Fibroblast of the aortic adventitia (primary cell): ENCODE data around the gene CASP9. TPM values are rescaled to one million over a fixed set of nuclear protein-coding genes. Genes with fewer than 3 reads are reported as not detected.
A peak's percentile ranks its signal among the peaks of the same experiment; 100 is the strongest.

ENCODE experiments used
- DNase-seq: peaks from one replicate; pipeline ENCODE4 v3.0.0-alpha.2; 2010; ENCODE audit warnings: low read depth
- H3K4me3 ChIP-seq: 2 replicates; pipeline ENCODE4 v1.5.1; 2011; ENCODE audit warnings: low read depth, mild to moderate bottlenecking, control low read depth, low read length, moderate library complexity
- CTCF ChIP-seq: IDR thresholded peaks from 2 replicates; pipeline ENCODE4 v1.5.1; 2011; ENCODE audit warnings: mild to moderate bottlenecking, low read length, control low read depth, inconsistent platforms; ENCODE audit not compliant: insufficient read depth
- total RNA-seq: library from RNA; depleted of rRNA; stranded (reverse); fragments of >200 nt; gene quantifications from 2 replicates; pipeline ENCODE4 v1.2.3, GENCODE V29; 2012; ENCODE audit warnings: low replicate concordance

CASP9 gene
- total RNA-seq, 1 donor = 7.1 TPM

GRCh38 chr1:15526490-15527339 lies 2.7 kb upstream of the CASP9 start, which contains the start of gene DNAJC16:
Gene DNAJC16, plus strand, starts transcription at chr1:15526848. Its CDS starts 2,258 bp downstream, at chr1:15529106.
- DNase-seq = peak; percentile 100
- peak; percentile 36 for TF ChIP-seq CTCF
- H3K4me3 ChIP-seq = peak within 1 kb of the TSS; percentile 91

- no peak for DNase-seq
- peak overlapping the region; percentile 70 for H3K4me3 ChIP-seq
- TF ChIP-seq CTCF = no peak
Observed at GRCh38 chr1:15526021-15526489, 2.0 kb upstream of the CASP9 start.

GRCh38 chr1:15525050-15526020 lies 1.3 kb upstream of the CASP9 start:
- H3K4me3 ChIP-seq = peak overlapping the region; percentile 78
- no peak for TF ChIP-seq CTCF
- DNase-seq = peak; percentile 10

- TF ChIP-seq CTCF = no peak
- peak overlapping the region; percentile 80 for H3K4me3 ChIP-seq
- peak; percentile 99 for DNase-seq
Observed at GRCh38 chr1:15524283-15525049, 451 bp upstream of the CASP9 start.

GRCh38 chr1:15523104-15524020 lies 653 bp downstream of the CASP9 start:
- no peak for TF ChIP-seq CTCF
- peak overlapping the region; percentile 75 for H3K4me3 ChIP-seq
- peak; percentile 54 for DNase-seq
